Muscle of arm (tissue), 12 donors: ENCODE measurements around the gene KCNMA1. TPM values are rescaled to one million over a fixed set of nuclear protein-coding genes. Genes with fewer than 3 reads are reported as not detected.

Experiments used
- DNase-seq: peaks from one replicate; pipeline ENCODE4 v3.0.0-alpha.2; 2013
- polyA plus RNA-seq, 12 donors: library from polyadenylated mRNA; unstranded; fragments of 120-200 nt; gene quantifications; one replicate each; pipeline ENCODE4 v1.2.1, GENCODE V29; 2013; ENCODE audit not compliant: insufficient read length in 12 of 12

The KCNMA1 gene
- polyA plus RNA-seq, 12 donors, result 12.3 to 20.1 (median 16.4) TPM; not detected in 1

GRCh38 chr10:76970711-76971519 lies 666.7 kb downstream of the KCNMA1 start:
- DNase-seq, result no peak

DNA sequence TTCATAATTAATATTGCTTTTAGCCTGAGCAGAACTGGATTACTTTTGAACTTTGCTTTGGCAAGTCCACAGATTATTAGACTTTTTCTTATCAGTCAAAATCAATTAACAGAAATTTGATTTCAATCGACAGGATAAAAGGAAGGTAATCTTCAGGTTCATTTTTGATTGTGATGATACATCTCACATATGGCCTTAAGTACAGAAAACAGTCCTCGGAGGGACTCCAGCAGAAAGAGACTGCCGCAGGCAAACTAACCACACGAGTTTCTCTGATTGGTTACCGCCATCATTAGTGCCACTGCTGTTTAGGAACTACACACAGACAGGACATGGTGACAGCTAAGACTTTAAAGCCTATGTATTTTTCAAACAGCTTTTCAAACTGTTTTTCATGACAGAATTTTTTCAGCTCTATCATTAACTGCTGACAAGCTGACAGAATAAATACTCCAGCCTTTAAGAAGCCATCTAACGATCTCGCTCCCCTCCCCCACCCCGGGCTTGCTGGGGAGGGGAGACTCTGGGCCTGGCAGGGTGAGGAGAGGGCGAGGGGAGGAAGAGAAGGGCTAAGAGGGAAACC lies 668.2 kb downstream of the KCNMA1 start:
- DNase-seq, result no peak

GRCh38 chr10:76968483-76968882 lies 669.1 kb downstream of the KCNMA1 start:
- DNase-seq, result no peak

GRCh38 chr10:76962851-76963250 lies 674.8 kb downstream of the KCNMA1 start:
- DNase-seq, result no peak

- no peak for DNase-seq
Observed at GRCh38 chr10:76961841-76962240, 675.8 kb downstream of the KCNMA1 start.

GRCh38 chr10:76959111-76959510 lies 678.5 kb downstream of the KCNMA1 start:
- DNase-seq, result no peak

- DNase-seq, result no peak
Observed at GRCh38 chr10:76954838-76955237, 682.8 kb downstream of the KCNMA1 start.

GRCh38 chr10:76950354-76950753 lies 687.3 kb downstream of the KCNMA1 start:
- DNase-seq, result no peak

GRCh38 chr10:76946270-76946669 lies 691.3 kb downstream of the KCNMA1 start:
- DNase-seq, result no peak

- no peak for DNase-seq
Observed at GRCh38 chr10:76945166-76945565, 692.4 kb downstream of the KCNMA1 start.

DNA sequence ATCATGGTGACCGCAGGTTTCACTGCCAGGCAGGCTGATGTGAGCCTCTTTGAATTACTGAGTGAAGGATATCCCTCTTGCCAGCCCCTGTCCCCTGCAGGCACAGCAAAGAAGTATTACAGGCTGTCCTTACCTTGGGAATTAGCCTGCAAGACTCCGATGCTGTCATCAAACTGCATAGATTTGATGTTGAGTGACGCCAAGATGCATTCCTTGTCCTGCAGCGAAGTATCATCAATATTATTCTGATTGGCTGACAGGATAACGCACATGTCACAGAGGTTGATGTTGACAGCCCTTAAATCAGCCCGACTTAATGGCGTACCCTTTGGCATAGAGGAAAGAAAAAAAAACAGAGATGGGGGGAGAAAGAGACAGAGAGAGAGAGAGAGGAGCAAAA lies 693.0 kb downstream of the KCNMA1 start:
- no peak for DNase-seq

DNA sequence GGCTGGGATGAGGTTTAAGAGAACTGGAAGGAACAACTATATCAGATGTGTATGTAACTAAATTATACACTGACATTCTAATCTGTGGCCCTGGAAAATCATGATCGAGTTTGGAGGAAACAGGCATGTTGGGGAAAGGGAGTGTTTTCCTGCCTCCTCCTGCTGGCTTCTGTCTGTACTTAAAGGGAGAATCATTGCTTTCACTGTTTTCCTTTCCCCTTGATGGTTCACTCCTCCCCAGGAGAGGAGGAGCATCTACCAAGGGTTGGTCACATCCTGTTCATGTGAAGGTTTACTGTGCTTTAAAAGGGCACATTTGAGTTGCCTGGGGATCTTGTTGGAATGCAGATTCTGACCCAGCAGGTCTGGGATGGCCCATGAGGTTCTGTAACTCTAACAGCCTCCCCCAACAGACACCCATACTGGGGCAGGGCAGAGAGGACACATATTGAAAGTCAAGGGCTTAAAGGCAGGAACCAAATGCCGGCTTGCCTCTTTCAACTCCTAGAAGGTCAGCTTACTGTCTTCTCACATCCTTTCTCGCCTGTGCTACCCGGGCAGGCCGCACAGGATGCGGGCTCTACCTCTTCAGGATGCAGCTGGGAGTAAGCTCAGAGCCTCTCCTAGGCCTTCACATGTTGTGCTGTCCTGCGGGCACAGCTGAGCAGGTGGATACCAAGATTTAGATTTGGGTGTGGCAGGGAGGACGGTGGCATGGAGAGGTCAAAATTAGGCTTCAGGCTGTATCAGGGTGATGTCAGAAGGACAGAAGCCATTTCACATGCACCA lies 694.8 kb downstream of the KCNMA1 start:
- DNase-seq, result no peak

- DNase-seq, result no peak
Observed at GRCh38 chr10:76939933-76940468, 697.6 kb downstream of the KCNMA1 start.

GRCh38 chr10:76937181-76937600 lies 700.4 kb downstream of the KCNMA1 start:
- DNase-seq, result no peak

DNA sequence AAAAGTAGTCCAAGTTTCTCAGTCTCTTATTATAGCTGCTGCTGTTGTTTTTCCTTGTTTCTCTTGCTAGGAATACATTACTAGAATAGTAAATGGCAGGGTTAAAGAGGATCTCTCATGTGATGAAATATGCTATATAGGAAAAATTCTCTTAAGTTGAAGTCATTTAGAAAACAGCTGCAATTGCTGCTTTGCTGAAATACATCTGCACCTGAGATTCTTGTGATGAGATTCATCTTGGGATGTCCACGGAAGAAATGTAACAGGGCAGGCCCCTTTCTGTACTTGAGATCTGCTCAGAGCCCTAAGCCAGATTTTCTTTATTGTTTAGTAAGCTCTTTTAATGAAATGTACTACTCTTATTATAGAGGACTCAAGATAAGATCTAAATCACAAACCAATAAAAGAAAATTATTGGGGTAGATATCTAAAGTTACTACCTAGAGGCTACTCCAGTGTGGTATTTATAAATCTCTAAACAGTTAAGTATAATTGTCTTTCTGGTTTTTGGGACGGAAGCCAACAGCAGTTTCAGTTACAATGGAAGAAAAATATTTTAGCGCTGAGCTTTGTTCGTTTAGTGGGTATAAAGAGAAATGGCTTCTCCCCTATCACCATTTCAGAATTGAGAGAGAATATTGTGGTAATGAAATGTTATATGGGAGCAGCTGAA lies 701.5 kb downstream of the KCNMA1 start:
- peak; percentile 28 for DNase-seq

GRCh38 chr10:76928565-76928964 lies 709.0 kb downstream of the KCNMA1 start:
- DNase-seq, result no peak

- no peak for DNase-seq
Observed at GRCh38 chr10:76925636-76926405, 711.8 kb downstream of the KCNMA1 start.

GRCh38 chr10:76922666-76923065 lies 714.9 kb downstream of the KCNMA1 start:
- no peak for DNase-seq

DNA sequence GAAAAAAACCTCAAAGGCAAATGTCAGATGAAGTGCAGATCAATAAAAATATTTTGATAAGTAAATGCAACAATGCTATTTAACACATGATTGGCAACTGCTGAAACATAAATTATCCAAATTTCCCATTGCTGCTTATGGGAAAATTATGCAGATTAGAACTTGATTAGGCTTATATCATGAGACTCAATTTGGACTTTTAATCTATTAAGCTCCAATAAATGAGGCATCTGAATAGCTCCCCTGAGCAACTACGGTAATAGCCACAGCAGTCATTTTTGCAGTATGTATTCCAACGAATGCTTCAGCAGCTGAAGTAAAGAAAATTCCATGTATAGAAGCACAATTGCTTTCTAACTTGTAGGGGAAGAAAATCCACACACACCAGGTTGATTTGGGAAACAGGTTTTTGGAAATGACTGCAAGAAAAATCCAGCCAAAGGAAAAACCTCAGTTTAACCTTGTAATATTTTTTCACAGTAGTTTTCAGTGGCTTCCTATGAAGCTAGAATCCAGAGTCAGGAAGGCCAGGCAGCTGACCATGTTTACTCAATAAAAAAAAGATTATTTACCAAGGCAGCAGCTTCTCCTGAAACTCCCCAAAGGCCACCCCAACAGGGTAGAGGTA lies 716.1 kb downstream of the KCNMA1 start:
- peak; percentile 55 for DNase-seq

- no peak for DNase-seq
Observed at GRCh38 chr10:76920581-76920980, 717.0 kb downstream of the KCNMA1 start.

- DNase-seq, result no peak
Observed at GRCh38 chr10:76918106-76918505, 719.5 kb downstream of the KCNMA1 start.
